HCT116 (cell line): ENCODE data around the gene ZBTB8A. TPM values are rescaled to one million over a fixed set of nuclear protein-coding genes. Genes with fewer than 3 reads are reported as not detected.
"Not testable (repeated sequence)": the region's sequence is repeated elsewhere in the genome, so short reads cannot be mapped to it uniquely, and the experiment has no call there.

Experiments
- ATAC-seq: fragments of 200-7000 bp; cut with Tn5 transposase; 2 replicates; pipeline ENCODE4 v1.9.1; 2020; ENCODE audit warnings: mild to moderate bottlenecking, moderate library complexity
- BruUV-seq: library from RNA; stranded (reverse); fragments of 400-500 nt; replicated peaks from 2 replicates; lab custom pipeline; 2021; lab: Mats Ljungman, UMichigan
- CTCF ChIA-PET: fragments of 300-600 bp; sonication (Branson Sonifier 250); formaldehyde crosslinking; loops from one replicate; lab custom pipeline; 2021; ENCODE audit warnings: antibody characterized with exemption; lab: Charles Lee
- POLR2A ChIA-PET: fragments of 300-600, 350-600 bp; sonication (Branson Sonifier 250); formaldehyde crosslinking; loops from one replicate; lab custom pipeline; 2021; ENCODE audit warnings: antibody characterized with exemption; lab: Charles Lee
- RAD21 ChIA-PET, 2 experiments: fragments of 300-600 bp; sonication (Branson Sonifier 250); formaldehyde crosslinking; loops; one replicate each; lab custom pipeline; 2023; ENCODE audit warnings: low total read pairs in 2 of 2; ENCODE audit not compliant: uncharacterized antibody in 2 of 2, unreplicated experiment in 2 of 2, low non-redundant PET in 1 of 2; lab: Charles Lee
- DNase-seq: peaks from one replicate; pipeline ENCODE4 v3.0.0-alpha.2; 2010; ENCODE audit warnings: low read depth, low spot score
- H2AFZ ChIP-seq: fragments of 200-600 bp; shearing (Covaris generic), sonication (generic); 2 replicates; pipeline ENCODE4 v1.6.1; 2017; ENCODE audit warnings: low read depth, mixed run types, mixed read lengths, antibody characterized with exemption, low read length; ENCODE audit not compliant: poor library complexity, severe bottlenecking
- H3K27ac ChIP-seq: 2 replicates; pipeline ENCODE4 v1.5.1; 2012; ENCODE audit warnings: low read depth, low read length
- H3K27me3 ChIP-seq: fragments of 200-600 bp; sonication (generic); 2 replicates; pipeline ENCODE4 v1.6.1; 2016; ENCODE audit warnings: mixed run types, low read length, mixed read lengths; ENCODE audit not compliant: insufficient read depth
- H3K36me3 ChIP-seq, 2 experiments: fragments of 200-500 bp in 1 of 2; fragments of 200-600 bp in 1 of 2; sonication (Bioruptor generic) in 1 of 2; sonication (generic) in 1 of 2; 2 replicates each; pipeline versions ENCODE4 v1.5.1 to v1.6.1; 2014 to 2016; ENCODE audit warnings: low read length in 2 of 2, inconsistent platforms in 1 of 2, mixed read lengths in 1 of 2, mixed run types in 1 of 2; ENCODE audit not compliant: insufficient read depth in 2 of 2, control insufficient read depth in 1 of 2
- H3K4me1 ChIP-seq, 2 experiments: fragments of 200-600 bp in 1 of 2; sonication (generic) in 1 of 2; 2 replicates each; pipeline versions ENCODE4 v1.5.1 to v1.6.1; 2012 to 2017; ENCODE audit warnings: low read length in 2 of 2, inconsistent platforms in 1 of 2, mild to moderate bottlenecking in 1 of 2, mixed read lengths in 1 of 2, mixed run types in 1 of 2, moderate library complexity in 1 of 2; ENCODE audit not compliant: insufficient read depth in 2 of 2, control insufficient read depth in 1 of 2
- H3K4me2 ChIP-seq: fragments of 200-600 bp; sonication (generic); 2 replicates; pipeline ENCODE4 v1.6.1; 2017; ENCODE audit warnings: mixed run types, low read length, mixed read lengths
- H3K4me3 ChIP-seq, 2 experiments: fragments of 200-600 bp in 1 of 2; sonication (generic) in 1 of 2; replicated peaks in 1 of 2; 2 replicates each; pipeline ENCODE4 v1.5.1; 2011 to 2016; ENCODE audit warnings: low read length in 2 of 2, control low read depth in 1 of 2, low read depth in 1 of 2, mild to moderate bottlenecking in 1 of 2, mixed read lengths in 1 of 2, mixed run types in 1 of 2
- H3K79me2 ChIP-seq: fragments of 200-600 bp; sonication (generic); 2 replicates; pipeline ENCODE4 v1.6.1; 2017; ENCODE audit warnings: mild to moderate bottlenecking, mixed run types, low read length, moderate library complexity, mixed read lengths; ENCODE audit not compliant: insufficient read depth
- H3K9ac ChIP-seq: fragments of 200-600 bp; sonication (generic); 2 replicates; pipeline ENCODE4 v1.6.1; 2016; ENCODE audit warnings: low read length, mixed read lengths
- H3K9me2 ChIP-seq: fragments of 200-600 bp; sonication (generic), shearing (Covaris generic); 2 replicates; pipeline ENCODE4 v1.6.1; 2017; ENCODE audit warnings: mixed run types, mild to moderate bottlenecking, moderate library complexity; ENCODE audit not compliant: insufficient read depth
- H3K9me3 ChIP-seq, 2 experiments: fragments of 200-500 bp in 1 of 2; fragments of 200-600 bp in 1 of 2; sonication (Bioruptor generic) in 1 of 2; sonication (generic) in 1 of 2; 2 replicates each; pipeline ENCODE4 v1.6.1; 2014 to 2017; ENCODE audit warnings: low read length in 2 of 2, mixed read lengths in 2 of 2, inconsistent platforms in 1 of 2, low read depth in 1 of 2, mild to moderate bottlenecking in 1 of 2, mixed run types in 1 of 2, moderate library complexity in 1 of 2; ENCODE audit not compliant: control insufficient read depth in 1 of 2, insufficient read depth in 1 of 2
- H4K20me1 ChIP-seq: fragments of 200-600 bp; sonication (generic), shearing (Covaris generic); 2 replicates; pipeline ENCODE4 v1.6.1; 2017; ENCODE audit warnings: mixed run types, mild to moderate bottlenecking, moderate library complexity; ENCODE audit not compliant: insufficient read depth
- FOSL1 ChIP-seq: IDR thresholded peaks from 2 replicates; pipeline ENCODE4 v1.6.1; 2012; ENCODE audit warnings: low read depth
- POLR2A ChIP-seq: IDR thresholded peaks from 2 replicates; pipeline ENCODE4 v1.7.0; 2011; ENCODE audit warnings: borderline replicate concordance; ENCODE audit not compliant: insufficient read depth, insufficient read length; ENCODE audit errors: extremely low read depth
- RAD21 ChIP-seq: IDR thresholded peaks from 2 replicates; pipeline ENCODE4 v1.6.1; 2012; ENCODE audit warnings: low read depth, mild to moderate bottlenecking
- ZFX ChIP-seq: fragments of 450-650 bp; IDR thresholded peaks from 2 replicates; pipeline ENCODE4 v1.6.1; 2017
- ZNF274 ChIP-seq: fragments of 200-500 bp; sonication (Bioruptor generic); IDR thresholded peaks from 2 replicates; pipeline ENCODE4 v1.6.1; 2014; ENCODE audit warnings: mild to moderate bottlenecking, low read depth, low read length, inconsistent platforms
- intact Hi-C: fragments of 100-400 bp; cut with micrococcal nuclease; formaldehyde crosslinking; loops from 2 replicates; pipeline ENCODE4 v1.10.0; 2022
- total RNA-seq: library from RNA; stranded (reverse); gene quantifications from one replicate; pipeline ENCODE4 v1.2.1, GENCODE V29; 2021; ENCODE audit not compliant: unreplicated experiment
- TF ChIP-seq, protein P1 (sequence below): IDR thresholded peaks from 2 replicates; pipeline ENCODE4 v1.6.1; 2012
- TF ChIP-seq, protein P2 (sequence below): IDR thresholded peaks from 2 replicates; pipeline ENCODE4 v1.6.1; 2011; ENCODE audit warnings: mild to moderate bottlenecking, low read length, moderate library complexity; ENCODE audit not compliant: insufficient replicate concordance; ENCODE audit errors: extremely low read depth

The ZBTB8A gene
- total RNA-seq, 1 experiment from 2014 or later: 9.7 TPM

- TF ChIP-seq, protein P1, sequence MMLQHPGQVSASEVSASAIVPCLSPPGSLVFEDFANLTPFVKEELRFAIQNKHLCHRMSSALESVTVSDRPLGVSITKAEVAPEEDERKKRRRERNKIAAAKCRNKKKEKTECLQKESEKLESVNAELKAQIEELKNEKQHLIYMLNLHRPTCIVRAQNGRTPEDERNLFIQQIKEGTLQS: no peak
- TF ChIP-seq POLR2A (no peak), FOSL1 (no peak), ZFX (no peak), ZNF274 (no peak), RAD21 (no peak)
- TF ChIP-seq, protein P2, sequence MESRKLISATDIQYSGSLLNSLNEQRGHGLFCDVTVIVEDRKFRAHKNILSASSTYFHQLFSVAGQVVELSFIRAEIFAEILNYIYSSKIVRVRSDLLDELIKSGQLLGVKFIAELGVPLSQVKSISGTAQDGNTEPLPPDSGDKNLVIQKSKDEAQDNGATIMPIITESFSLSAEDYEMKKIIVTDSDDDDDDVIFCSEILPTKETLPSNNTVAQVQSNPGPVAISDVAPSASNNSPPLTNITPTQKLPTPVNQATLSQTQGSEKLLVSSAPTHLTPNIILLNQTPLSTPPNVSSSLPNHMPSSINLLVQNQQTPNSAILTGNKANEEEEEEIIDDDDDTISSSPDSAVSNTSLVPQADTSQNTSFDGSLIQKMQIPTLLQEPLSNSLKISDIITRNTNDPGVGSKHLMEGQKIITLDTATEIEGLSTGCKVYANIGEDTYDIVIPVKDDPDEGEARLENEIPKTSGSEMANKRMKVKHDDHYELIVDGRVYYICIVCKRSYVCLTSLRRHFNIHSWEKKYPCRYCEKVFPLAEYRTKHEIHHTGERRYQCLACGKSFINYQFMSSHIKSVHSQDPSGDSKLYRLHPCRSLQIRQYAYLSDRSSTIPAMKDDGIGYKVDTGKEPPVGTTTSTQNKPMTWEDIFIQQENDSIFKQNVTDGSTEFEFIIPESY: no peak
- RAD21 ChIA-PET: no interaction called here
- Histone ChIP-seq H2AFZ (no peak overlapping the region), H3K4me3 (no peak overlapping the region), H3K79me2 (peaks cover 12% of the 10 kb centered on the region; the same call in 1 of the 2 replicates), H4K20me1 (no peaks in the 10 kb centered on the region), H3K27me3 (no peaks in the 10 kb centered on the region), H3K27ac (no peak overlapping the region), H3K9me2 (no peaks in the 10 kb centered on the region), H3K9me3 (no peaks in the 10 kb centered on the region), H3K36me3 (peaks cover 0 to 5% of the 10 kb centered on the region in 2 experiments; a peak in 2 of 4 replicates), H3K9ac (no peak overlapping the region), H3K4me1 (no peaks in the 10 kb centered on the region), H3K4me2 (no peak overlapping the region)
- POLR2A ChIA-PET: no interaction called here
- intact Hi-C loops: no loop called here
- CTCF ChIA-PET: no interaction called here
- BruUV-seq: no TSS peak
- DNase-seq: no peak
- no peak for ATAC-seq
These were observed 15.1 kb downstream of the ZBTB8A start for GRCh38 chr1:32554288-32554687.

- not testable (repeated sequence) for BruUV-seq, DNase-seq
These were observed 17.8 kb downstream of the ZBTB8A start for GRCh38 chr1:32557035-32557434.

More at GRCh38 chr1:32557035-32557434, 17.8 kb downstream of the ZBTB8A start:
- RAD21 ChIA-PET, H3K4me3 ChIP-seq, ATAC-seq, H3K9ac ChIP-seq, H3K79me2 ChIP-seq, H2AFZ ChIP-seq, POLR2A ChIA-PET, intact Hi-C loops, H3K4me1 ChIP-seq, H3K27me3 ChIP-seq, H3K36me3 ChIP-seq, CTCF ChIA-PET, H4K20me1 ChIP-seq, H3K27ac ChIP-seq, H3K9me3 ChIP-seq, H3K4me2 ChIP-seq, H3K9me2 ChIP-seq: not testable (repeated sequence)
